Vagina (tissue), 2 donors: Measurements from ENCODE around the gene KLK12.

Source experiments
- CTCF ChIP-seq, 3 experiments: fragments of 450-650 bp in 2 of 3; fragments of 200-600 bp in 1 of 3; sonication (generic) in 1 of 3; IDR thresholded peaks; one replicate each; pipeline ENCODE4 v1.5.1; 2017 to 2019; ENCODE audit warnings: antibody characterized with exemption in 3 of 3, mild to moderate bottlenecking in 2 of 3, moderate library complexity in 2 of 3
- POLR2A ChIP-seq, 2 donors: fragments of 450-650 bp; IDR thresholded peaks; one replicate each; pipeline ENCODE4 v1.6.1; 2017; ENCODE audit warnings: antibody characterized with exemption in 2 of 2, mild to moderate bottlenecking in 2 of 2, moderate library complexity in 2 of 2
- POLR2AphosphoS5 ChIP-seq, 2 donors: sonication (generic); formaldehyde crosslinking; IDR thresholded peaks; one replicate each; pipeline ENCODE4 v1.9.0; 2017; ENCODE audit warnings: antibody characterized with exemption in 2 of 2, mild to moderate bottlenecking in 2 of 2, low read depth in 1 of 2; ENCODE audit not compliant: insufficient read depth in 1 of 2

GRCh38 chr19:51002542-51003311, 32.1 kb downstream of the KLK12 start:
- TF ChIP-seq CTCF (IDR thresholded peaks at IDR 0.05) (no peak), POLR2AphosphoS5 (IDR thresholded peaks at IDR 0.05; ENCODE audit: insufficient read depth in 1 of 2, low read depth in 1 of 2) (peak in 1 of 2 donors; percentile 43), POLR2A (IDR thresholded peaks at IDR 0.05) (no peak)
